COLO829 (cell line): ENCODE data around the gene SBSN.

Experiments
- DNase-seq: peaks from one replicate; pipeline ENCODE4 v3.0.0; 2012; ENCODE audit warnings: low spot score

The SBSN gene, protein sequence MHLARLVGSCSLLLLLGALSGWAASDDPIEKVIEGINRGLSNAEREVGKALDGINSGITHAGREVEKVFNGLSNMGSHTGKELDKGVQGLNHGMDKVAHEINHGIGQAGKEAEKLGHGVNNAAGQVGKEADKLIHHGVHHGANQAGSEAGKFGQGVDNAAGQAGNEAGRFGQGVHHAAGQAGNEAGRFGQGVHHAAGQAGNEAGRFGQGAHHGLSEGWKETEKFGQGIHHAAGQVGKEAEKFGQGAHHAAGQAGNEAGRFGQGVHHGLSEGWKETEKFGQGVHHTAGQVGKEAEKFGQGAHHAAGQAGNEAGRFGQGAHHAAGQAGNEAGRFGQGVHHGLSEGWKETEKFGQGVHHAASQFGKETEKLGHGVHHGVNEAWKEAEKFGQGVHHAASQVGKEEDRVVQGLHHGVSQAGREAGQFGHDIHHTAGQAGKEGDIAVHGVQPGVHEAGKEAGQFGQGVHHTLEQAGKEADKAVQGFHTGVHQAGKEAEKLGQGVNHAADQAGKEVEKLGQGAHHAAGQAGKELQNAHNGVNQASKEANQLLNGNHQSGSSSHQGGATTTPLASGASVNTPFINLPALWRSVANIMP

DNA sequence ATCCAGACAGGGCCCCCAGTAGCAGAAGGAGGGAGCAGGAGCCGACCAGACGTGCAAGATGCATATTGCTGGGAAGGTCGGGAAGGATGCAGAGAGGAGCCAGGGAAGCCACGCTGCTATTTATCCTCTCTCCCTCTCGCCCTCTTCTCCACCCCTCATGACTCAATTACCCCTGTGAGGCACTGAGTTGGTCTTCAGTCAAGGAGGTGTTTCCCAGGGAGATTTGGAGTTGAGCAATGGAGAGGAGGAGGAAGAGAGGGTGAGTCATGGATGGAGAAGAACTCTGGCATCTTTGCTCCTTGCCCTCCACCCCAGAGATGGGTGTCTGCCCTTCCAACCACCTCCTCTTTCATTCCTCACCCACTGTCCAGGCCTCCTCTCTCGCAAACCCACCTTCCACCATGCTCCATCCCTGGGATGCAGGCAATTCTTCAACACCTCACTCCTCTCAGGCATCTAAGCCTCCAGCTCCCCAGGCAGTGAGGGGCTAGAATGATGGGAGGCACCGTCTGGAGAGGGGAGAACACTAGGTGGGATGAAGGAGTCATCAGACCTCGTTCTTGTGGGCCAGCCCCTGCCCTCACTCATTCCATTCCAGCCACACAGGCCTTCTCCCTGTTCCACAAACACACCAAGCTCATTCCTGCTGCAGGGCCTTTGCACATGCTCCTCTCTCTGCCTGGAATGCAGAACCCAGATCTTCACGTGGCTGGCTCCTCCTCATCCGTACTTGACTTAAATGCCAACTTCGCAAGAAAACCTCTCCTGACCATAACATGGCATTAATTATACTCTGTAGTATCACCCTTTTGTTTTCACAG is at the start of gene SBSN:
Gene SBSN (minus strand): TSS at position 94 of the 821 bp plus-strand sequence. CDS start 30 bp downstream, at position 64.
- no peak for DNase-seq

GRCh38 chr19:35571406-35571965 is 43.4 kb upstream of the SBSN start:
- no peak for DNase-seq

DNA sequence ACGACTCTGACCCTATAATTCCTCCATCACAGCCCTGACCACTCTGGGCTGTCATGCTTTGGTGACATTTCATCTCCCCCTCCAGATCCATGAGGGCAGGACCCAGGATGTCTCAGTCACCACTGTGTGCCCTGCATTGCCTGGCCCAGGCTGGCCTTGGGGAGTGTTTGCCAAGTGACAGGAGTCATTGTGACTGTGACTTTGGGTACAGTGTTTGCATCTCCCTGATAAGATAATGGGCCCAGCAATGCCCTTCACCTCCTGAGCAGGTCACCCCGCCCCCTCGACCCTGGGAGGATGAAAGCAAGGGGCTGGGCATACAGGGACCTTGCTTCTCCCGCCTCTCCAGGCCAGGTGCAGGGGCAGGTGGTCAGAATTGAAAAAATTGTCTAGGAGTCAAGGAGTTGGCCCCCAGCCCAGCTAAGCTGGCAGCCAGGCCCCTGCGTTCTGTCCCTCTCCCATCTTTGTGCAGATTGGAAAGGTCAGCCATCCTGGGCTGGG is 41.2 kb upstream of the SBSN start:
- no peak for DNase-seq

- DNase-seq: no peak
These were observed 38.6 kb upstream of the SBSN start for GRCh38 chr19:35566738-35567137.

DNA sequence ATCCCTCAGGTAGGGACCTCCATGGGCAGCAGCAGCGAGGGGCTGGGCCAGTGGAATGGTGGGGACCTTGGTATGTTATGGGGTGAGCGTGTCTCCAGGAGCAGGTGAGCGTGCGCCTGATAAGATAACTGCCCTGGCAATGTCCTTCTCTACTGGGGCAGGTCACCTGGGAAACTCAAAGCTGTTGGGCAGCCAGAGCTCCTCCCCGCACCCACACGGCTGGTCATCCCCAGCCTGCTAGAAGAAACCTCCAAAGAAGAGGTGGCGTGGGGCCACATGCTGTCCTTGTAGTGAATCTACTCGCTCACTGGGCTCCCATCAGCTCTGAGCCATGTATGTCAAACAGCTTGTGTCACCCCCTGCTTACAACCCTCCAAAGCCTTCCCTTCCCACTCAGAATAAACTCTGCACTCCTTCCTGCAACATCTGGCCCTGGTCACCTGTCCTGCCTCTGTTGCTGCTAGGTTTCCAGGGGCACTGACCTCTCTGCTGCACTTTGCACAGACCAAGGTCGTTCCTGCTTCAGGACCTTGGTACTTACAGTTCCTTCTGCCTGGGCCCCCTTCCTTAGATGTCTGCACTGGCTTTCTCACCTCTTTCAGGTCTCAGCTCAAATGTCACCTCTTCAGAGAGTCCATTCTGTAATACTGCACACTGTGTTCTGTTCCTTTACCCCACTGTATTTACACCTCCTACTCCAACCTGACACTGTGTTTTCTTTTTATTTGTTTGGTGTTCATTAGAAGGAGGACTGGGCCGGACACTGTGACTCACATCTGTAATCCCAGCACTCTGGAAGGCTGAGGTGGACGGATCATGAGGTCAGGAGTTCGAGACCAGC is 37.1 kb upstream of the SBSN start:
- no peak for DNase-seq

DNA sequence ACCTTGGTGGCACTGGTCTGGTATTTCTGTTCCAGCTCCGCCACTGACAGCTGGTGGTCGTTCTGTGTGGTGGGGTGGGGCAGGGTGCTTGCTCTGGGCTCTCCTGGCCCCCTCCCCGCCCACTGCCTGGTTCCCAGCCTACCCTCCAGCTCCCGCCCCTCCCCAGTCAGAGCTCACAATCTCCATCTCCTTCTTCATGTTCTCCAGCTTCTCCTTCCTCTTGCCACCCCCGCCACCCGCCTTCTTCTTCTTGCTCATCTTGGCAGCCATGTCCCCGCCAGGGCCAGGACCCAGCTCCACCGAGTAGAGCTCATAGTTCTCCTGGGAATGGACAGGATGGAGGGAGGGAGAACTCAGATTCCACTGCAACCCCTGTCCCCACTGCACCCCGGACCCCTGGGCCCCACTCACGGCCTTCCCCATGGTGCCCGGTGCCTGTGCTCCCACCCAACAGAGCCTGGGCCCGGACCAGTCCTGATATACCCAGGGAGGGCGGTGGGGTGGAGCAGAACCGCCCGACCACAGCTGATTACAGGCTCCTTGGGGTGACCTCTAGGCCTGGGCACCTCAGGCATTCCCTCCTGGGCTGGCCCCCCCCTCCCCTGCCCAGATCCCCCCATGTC is 35.2 kb upstream of the SBSN start, which contains the start of gene ATP4A:
Gene ATP4A (minus strand): TSS at position 452 of the 623 bp plus-strand sequence. CDS start 29 bp downstream, at position 423.
- no peak for DNase-seq

DNA sequence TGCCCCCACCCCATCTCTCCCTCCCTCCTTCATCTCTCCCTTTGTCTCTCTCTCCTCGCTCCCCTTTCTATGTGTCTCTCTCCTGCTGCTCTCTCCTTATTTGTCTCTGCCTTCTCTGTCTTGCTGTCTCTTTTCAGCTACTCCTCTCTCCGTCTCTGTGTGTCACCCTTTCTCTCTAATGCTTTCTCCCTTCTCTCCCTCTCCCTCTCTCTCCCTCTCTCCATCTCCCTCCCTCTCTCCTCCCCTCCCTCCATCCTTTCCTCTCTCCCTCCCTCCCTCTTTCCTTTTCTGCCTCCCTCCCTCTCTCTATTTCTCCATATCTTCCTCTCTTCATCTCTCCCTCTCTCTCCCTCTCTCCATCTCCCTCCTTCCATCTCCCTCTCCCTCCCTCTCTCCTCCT is 34.7 kb upstream of the SBSN start:
- DNase-seq: no peak

- DNase-seq: no peak
These were observed 34.2 kb upstream of the SBSN start for GRCh38 chr19:35562336-35562735.

GRCh38 chr19:35561436-35561835 is 33.3 kb upstream of the SBSN start:
- no peak for DNase-seq

DNA sequence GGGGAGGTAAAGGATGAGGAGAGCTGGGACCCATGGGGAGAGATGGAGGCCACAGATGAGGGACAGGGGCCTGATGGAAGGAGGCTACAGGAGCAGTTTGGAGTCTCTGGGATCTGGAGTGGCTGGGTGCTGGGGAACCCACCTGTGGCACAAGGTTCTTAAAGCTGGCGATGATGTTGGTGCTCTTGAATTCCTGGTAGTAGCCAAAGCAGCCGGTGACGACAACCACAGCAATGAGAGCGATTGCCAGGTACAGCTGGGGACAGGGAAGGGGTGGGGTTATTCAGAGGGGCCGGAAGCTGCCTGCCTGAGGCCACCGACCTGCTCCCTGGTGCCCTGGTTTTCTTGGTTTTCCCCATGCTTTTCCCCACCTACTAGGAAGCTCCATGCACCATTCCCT is 32.6 kb upstream of the SBSN start:
- DNase-seq: no peak

DNA sequence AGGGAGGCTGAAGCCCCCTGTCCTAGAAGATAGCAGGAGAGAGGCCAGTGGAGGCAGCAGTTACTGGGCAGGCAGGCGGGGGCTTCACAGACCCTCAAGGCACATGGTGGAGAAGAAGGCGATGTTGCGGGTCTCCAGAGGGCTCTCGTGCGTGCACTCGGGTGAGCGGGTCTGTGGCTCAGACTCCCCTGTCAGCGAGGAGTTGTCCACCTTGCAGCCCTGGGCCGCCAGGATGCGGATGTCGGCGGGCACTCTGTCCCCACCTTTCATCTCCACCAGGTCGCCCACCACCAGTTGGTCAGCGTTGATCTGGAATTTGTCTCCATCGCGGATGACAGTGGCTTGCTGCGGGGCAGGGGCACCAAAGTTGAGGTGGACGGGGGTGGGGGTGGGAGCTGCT is 32.2 kb upstream of the SBSN start:
- DNase-seq: no peak

- no peak for DNase-seq
These were observed 31.7 kb upstream of the SBSN start for GRCh38 chr19:35559781-35560180.

DNA sequence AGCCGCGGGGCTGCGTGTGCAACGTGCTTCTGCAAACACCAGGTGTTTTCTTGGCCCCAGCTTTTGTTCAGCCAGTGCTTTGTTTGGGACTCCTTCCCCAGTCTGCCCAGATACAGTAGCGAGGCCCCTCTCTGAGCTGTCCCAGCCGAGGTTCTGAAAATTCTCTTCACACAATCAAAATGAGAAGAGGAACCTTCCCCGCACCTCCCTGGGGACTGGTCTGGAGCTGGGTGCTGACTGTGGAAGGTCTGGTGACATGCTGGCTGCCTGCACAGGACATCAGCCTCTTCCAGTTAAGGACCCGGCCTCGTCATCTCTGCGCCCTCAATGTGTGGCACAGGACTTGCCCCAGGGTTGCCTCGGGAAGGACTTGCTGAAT is 31.2 kb upstream of the SBSN start:
- no peak for DNase-seq

DNA sequence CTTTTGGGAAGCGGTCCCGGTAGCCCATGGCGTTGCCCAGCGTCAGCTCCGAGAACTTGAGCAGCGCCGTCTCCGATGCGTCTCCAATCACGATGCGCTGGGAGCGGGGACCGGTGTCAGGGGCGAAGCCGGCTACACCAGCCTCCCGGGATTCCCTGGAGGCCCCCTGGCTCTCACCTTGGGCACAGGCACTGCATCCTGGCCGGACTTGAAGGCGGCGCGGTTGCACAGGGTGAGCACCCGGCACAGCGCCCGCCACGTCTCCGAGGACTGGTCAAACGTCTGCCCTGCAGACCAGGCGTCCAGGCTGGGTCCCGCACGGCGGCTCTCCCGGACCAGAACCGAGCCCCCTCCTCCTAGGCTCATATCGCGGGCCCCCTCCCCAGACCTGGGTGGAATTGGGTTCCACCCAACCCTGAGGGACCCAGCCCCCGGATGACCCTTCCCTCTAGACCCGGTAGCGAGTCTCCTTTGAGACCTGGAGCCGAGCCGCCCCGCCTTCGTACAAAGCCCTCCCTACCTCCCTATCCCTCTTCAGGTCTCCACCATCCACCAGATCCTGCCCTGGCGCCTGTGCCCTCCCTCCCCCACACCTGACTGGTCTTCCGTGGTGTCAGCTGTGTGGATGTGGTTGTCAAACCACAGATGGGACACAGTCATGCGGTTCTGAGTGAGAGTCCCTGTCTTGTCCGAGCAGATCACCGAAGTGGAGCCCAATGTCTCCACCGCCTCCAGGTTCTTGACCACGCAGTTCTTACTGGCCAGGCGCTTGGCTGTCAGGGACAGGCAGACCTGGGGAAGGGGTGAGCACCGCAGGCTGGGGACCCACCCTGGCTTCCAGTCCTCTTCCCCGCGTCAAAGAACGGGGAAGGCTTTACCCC is 30.5 kb upstream of the SBSN start:
- DNase-seq: no peak

DNA sequence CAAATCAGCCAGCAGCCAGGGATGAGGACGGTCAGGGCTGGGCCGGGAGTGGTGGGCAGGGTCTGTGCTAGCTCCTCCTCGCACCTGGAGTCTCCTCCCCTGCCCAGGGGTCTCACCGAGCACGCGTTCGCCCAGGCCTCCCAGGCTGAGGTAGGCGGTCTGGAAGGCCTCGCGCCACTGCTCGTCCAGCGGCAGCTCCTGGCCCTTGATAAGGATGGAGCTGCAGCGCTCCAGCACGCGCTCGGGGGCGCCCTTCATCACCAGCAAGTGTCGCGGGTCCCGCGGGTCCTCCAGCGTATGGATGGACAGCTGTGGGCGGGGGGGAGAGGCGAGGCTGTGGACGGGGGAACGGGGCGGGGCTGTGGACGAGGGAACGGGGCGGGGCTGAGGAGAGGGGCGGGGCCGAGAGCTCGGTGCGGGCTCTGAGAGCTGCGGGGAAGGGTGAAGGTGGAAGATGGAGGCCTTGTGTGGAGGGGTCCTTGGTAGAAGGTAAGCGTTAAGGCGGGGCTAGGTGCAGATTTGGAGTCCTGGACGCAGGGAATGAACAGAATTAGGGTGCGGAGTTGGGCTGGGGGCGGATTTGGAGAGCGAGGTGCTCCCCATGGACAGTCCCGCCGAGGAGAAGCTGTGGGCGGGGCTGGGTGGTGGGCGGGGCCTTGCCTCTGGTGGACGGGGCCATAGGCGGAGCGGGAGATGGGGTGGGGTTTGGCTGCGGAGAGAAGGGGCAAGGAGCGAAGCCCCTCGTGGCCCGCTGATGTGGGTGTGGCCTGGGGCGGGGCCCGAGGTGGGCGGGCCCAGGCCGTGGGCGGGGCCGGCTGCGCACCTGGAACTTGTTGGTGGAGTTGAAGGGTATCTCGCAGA is 29.7 kb upstream of the SBSN start:
- DNase-seq: peak; percentile 68

DNA sequence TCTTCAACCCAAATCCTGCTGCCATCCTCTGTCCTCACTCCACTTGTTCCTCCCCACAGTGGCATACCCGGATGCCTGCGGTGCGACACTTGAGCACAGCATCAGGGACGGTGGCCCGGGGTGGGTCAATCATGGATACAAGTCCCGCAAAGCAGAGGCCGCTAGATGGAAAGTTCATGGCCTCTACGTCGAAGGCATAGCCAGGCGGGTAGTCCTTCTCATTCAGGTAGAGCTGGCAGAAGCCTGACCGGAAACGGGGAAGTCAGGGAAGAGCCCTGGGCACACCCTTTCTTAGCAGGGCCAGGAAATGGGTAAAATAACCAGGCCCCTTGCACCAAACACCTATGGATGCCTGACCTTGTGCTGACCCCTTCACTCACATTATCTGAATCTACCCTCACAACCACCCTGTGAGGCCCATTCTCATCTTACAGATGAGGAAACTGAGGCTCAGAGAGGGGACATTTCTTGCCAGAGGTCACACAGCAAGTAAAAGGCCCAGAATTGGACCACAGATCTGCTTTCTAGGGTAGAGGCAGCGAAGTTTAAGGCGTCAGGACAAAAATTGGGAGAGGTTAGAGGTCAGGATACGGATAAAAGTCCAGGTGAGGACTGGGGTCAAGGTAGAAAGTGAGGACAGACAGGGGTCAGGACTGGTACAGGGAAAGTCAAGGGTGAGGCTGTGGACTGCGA is 28.9 kb upstream of the SBSN start:
- DNase-seq: no peak

DNA sequence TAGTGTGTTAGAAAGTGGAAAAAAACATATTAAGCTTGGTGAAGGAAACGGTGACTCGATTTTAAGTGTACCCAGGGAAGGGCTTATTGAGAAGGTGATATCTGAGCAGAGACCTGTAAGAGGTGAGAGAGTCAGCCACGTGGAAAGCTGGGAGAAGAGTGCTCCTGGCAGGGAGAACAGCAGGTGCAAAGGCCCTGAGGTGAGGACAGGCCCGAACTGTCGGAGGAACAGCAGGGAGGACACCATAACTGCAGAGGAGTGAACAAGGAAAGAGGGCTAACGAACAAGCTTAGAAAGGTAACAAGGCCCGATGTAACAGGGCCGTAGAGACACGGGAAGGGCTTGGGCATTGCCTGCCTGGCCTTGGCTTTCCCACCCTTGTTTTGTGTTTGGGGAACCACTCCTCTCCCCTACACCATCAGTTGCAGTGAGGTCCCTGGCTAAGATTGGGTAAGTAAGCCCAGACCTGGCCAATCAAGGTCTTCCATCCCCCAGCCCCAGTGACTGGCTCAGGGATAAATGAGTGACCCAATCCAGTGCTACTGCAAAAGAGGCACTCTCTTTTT is 28.0 kb upstream of the SBSN start:
- no peak for DNase-seq
